Measurements from ENCODE around the gene ENTREP3.
"Not testable (repeated sequence)": the region's sequence is repeated elsewhere in the genome, so short reads cannot be mapped to it uniquely, and the experiment has no call there.

Gene ENTREP3, protein sequence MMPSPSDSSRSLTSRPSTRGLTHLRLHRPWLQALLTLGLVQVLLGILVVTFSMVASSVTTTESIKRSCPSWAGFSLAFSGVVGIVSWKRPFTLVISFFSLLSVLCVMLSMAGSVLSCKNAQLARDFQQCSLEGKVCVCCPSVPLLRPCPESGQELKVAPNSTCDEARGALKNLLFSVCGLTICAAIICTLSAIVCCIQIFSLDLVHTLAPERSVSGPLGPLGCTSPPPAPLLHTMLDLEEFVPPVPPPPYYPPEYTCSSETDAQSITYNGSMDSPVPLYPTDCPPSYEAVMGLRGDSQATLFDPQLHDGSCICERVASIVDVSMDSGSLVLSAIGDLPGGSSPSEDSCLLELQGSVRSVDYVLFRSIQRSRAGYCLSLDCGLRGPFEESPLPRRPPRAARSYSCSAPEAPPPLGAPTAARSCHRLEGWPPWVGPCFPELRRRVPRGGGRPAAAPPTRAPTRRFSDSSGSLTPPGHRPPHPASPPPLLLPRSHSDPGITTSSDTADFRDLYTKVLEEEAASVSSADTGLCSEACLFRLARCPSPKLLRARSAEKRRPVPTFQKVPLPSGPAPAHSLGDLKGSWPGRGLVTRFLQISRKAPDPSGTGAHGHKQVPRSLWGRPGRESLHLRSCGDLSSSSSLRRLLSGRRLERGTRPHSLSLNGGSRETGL

DNA sequence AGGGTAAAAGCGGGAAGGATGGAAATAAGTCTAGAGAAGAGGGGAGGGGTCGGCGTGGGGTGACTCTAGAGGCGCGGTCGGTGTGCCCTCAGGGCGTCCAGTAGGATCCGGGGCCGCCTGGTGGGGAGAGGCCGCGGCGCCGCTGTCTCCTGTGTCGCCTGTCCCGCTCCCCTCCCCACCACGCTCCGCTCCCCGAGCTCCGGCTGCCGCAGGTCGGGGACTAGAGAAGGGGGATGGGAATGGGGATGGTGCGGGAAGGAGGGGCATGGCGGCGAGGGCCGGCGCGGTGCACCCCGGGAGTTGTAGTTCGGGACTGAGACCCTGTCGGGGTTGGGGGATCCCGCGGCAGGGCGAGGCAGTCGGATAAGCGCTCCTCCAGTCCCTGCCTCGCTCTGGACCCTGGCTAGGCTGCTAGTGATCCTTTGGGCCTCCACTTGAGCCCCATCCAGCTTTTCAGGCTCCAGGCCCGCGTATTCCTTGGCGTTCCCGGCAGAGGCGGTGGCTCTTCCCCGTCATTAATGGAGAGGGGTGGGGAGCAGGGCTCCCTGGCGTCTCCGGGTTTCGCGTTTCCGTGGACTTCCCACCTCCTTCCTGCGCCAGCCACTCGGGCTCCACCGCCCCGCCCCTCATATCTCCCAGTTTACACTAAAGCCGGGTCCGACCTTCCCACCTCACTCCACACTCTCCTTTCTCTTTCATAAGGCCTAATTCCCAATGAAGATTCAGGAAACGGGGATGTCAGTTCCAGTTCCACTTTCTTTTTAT is at the start of gene ENTREP3:
Gene ENTREP3 (minus strand): TSS at position 241 of the 765 bp plus-strand sequence. CDS start 606 bp downstream, outside the sequence.
- peak; percentile 78 for DNase-seq

DNA sequence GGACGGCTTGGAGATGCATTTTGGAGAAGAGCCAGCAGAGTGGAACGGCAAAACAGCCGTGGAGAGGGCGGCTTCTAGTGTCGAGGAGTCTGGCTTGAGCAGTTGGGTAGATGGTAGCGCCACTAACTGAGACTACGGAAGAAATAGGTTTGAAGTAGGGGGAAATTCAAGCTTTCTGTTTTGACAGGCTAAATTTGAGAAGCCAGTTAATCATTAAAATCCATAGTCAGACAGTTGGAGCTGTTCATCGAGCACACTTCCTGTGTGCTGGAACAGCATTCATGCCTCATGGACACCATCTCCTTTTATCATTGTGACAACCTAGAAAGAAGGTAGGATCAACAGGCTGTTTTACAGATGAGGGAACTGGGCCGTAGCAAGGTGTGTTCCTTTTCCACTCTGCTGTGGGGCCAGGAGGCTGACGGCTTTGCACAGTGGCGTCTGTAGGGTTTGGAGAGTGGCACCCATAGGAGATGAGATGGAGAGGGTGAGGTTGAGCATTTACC is 49.3 kb upstream of the ENTREP3 start:
- no peak for DNase-seq

DNA sequence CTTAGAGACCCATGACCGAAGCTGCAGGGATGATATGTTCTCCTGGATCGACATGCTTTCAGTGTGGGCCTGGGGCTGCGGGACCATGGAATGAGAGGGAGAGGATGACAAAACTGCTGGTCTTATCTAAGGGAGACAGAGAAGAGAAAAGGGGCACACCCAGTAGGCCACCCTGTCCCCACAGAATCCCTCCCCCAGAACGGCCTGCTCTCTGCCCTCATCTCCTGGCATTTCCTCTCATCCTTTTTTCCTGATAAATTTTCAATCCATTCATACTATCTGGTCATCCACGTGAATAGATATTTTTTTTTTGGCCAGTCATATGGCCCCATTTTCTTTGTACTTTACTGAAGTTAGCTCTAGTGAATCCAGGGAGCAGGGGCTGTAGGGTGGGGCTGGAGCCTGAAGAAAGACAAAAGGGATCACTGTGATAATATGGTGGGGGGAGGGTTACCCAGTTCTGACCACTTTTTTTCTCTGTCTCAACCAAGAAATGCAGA is 46.1 kb upstream of the ENTREP3 start, which contains the start of gene PKLR:
Gene PKLR (minus strand): TSS at position 97 of the 500 bp plus-strand sequence. CDS start 43 bp downstream, at position 54.
- no peak for DNase-seq

DNA sequence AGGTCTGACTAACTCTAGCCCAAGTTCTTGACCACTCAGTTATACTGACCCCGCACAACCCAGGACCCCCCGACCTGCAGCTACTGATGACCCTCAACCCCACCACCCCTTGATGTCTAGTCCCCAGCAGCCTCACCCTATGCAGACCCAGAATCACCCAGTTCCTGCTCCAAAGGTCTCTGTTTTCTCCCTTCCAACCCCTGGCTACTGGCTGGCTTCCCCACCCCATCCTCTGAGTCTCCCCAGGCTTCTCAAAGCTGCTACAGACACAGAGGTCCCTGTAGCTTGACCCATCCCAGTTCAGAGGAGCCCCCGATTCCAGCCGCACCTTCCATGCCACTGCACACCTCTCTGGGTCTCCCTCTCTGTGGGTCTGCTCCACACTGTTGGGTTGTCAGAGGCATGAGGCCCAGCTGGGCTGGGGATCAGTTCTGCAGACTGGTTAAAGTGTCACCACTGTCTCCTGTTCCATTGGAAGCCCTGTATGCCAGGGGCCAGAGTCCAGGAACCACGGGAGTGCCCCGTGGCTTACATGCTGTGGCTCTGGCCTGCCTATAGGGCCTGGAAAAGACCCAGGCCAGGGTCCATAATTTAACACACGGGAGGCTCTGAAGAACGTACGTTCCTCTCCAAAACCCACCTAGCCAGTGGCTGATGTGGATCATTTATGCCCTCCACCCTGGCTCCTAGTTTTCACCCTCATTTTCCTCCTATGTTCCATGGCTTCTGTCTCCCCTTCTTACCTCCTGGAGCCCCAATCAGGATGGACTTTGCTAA is 45.5 kb upstream of the ENTREP3 start:
- DNase-seq = no peak

DNA sequence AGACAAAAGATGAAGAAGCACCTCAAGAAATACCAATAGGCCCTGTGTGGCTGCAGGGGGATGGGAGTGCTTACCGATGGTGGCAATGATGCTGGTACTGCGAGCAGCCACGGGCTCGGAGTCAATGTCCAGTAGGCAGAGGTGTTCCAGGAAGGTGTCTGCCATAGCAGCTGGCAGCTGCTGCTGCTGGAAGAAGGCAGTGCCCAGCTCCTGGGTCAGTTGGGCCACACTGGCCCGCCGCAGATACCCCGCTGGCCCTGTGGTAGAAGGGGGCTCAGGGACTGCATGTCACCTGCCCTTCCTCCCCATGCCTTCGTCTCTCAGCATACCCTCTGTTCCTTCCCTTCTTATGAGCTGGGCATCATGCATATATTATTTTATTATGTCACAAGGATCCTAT is 44.7 kb upstream of the ENTREP3 start:
- DNase-seq = no peak

DNA sequence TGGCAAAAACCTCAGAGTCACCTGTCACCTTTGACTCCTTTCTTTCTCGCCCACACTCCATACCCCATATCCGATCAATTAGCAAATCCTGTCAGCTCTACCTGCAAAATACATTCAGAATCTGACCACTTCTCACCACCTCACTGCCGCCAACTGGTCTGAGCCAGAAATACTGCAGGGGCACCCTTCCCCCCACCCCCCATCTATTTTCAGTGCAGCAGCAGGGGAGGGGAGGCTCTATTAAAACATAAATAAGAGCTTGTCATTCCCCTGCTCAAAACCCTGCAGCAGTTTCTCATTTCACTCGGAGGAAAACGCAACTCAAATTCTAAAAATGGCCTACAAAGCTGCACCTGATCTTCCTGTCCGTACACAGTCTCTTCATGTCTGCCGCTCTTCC is 42.1 kb upstream of the ENTREP3 start:
- no peak for DNase-seq

DNA sequence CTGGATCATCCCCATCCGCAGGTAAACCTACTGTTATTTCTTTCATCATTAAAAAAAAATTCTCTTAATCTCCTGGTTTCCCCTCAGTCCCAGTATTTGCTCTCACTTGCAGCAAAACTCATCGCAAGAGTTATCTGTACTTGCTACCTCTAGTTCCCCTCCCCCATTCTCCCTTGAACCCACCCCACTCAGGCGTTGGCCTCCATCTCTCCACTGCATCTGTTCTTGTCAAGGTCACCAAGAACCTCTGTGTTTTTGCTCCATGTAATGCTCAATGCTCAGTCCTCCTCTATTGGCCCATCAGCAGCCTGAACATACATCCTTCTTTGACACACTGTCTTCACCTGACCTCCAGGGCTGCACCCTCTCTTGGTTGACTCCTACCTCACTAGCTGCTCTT is 41.4 kb upstream of the ENTREP3 start:
- no peak for DNase-seq

DNA sequence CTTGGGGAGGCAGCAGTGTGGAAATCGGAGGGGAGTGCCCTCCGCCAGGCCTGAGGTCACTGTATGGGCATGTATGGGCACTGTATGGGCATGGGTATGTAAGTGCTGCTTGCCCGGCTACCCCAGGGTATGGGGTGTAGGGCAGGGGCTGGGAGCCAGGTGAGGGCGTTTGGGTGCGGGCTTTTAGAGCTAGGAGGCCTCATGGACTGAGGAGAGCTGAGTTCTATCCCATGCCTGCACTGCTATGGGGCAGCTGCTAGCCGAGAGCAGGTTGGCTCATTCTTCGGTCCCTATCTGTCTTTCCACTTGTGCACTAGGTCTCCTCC is 40.6 kb upstream of the ENTREP3 start:
- DNase-seq = no peak

DNA sequence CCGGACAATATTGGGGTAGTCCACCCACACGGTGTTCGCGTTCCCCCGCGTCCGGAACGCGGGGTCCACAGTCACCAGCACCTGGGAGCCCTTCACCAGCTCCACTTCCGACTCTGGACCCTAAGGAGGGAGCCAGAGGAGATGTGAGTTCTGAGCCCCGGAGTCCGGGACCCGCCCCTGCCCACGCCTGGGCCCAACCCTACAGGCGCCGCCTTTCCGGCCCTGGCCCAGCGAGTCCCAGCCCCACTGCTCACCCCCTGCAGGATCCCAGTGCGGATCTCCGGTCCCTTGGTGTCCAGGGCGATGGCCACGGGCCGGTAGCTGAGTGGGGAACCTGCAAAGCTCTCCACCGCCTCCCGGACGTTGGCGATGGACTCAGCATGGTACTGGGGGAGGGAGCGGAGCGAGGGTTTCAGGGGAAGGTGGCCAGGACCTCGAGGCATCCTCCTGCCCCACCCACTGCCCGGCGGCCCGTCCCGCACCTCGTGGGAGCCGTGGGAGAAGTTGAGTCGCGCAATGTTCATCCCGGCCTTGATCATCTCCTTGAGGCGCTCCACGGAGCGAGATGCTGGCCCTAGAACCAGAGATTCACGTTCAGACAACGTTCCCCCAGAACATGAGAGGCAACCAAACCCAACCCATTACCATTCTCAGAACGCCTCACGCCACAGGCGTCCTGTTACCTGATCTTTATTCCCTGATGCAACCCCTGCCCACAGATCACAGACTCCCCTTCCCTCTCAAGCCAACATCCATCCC is 40.1 kb upstream of the ENTREP3 start:
- no peak for DNase-seq

DNA sequence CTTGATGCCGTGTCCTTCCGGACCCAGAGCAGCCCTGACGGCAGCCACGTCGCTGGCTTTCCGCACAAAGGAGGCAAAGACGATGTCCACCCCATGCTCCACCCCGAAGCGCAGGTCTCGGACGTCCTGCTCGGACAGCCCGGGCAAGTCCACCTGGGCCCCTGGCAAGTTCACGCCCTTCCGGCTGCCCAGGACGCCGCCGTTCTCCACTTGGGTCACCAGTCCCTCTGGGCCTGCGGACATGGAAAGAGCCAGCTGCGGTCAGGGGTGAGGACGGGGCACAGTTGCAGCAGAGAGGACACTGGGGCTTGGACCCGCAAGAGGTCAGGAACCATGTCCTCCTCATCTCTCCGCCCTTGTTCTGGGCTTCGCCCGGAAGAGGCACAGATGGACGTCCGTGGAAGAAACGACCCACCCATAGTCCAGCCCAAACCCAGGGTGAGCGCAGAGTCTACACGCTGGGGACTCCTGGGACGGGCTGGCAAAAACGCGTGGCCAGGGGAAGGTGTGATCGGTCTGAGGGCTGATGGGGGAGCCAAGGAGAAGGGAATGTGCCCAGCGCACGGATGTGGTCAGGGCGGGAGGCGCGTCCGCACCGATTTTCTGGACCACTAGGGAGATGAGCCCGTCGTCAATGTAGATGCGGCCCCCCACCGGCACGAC is 39.4 kb upstream of the ENTREP3 start:
- DNase-seq = no peak

DNA sequence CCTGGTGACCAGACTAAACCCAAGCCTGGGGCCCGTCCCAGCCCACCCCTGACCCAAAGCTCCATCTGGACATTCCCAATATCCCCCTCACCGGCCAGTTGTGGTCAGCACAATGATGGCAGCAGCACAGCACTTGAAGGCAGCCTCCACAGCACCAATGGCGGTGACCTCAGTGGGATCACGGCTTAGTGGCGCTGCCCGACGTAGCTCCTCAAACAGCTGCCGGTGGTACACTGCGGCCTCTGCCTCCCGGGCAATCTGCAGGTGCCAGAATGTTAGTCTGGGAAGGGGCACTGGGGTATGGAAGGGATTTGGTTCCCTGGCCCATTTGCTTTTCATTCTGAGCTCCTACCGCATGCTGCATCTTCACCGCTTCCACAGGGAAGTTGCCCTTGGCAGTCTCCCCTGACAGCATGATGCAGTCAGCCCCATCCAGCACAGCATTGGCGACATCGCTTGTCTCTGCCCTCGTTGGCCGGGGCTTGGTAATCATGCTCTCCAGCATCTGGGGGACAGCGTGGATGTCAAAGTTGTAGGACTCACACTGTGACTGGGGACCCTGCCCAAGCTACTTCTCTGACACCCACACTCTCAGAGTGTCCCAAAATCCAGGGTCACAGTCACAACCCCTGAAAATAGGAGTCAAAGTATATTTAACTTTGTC is 37.9 kb upstream of the ENTREP3 start:
- DNase-seq = no peak

DNA sequence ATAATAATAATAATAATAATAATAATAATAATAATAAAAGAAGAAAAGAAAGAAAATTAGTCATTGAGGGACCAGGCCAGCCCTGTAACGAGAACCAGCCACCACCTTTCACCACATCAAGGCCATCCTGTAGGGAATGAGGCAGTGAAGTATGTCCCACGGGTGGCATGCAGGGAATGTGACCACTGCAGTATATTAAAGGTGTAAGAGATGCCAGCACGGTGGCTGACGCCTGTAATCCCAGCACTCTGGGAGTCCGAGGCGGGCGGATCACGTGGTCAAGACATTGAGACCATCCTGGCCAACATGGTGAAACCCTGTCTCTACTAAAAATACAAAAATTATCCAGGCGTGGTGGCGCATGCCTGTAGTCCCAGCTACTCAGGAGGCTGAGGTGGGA is 35.7 kb upstream of the ENTREP3 start:
- not testable (repeated sequence) for DNase-seq

DNA sequence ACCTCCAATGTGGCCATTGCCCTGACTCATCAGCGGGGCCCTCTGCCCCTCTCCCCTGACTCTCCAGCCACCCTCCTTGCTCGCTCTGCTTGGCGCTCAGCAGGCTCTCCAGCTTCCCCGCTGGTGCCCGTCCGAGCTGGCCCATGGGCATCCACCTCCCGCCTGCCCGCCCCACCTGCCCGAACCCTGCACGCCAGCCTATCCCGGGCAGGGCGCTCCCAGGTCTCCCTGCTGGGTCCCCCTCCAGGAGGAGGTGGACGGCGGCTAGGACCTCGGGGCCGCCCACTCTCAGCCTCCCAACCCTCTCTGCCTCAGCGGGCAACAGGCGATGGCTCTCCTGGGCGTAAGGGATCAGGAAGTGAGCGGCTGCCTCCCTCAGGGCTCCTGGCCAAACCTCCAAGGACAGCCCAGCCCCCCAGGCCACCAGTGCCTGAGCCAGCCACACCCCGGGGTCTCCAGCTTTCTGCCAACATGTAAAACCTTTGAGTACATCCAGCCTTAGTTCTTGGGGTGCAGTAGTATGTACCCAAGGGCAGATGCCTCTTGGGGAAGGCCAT is 32.8 kb upstream of the ENTREP3 start:
- DNase-seq = no peak

DNA sequence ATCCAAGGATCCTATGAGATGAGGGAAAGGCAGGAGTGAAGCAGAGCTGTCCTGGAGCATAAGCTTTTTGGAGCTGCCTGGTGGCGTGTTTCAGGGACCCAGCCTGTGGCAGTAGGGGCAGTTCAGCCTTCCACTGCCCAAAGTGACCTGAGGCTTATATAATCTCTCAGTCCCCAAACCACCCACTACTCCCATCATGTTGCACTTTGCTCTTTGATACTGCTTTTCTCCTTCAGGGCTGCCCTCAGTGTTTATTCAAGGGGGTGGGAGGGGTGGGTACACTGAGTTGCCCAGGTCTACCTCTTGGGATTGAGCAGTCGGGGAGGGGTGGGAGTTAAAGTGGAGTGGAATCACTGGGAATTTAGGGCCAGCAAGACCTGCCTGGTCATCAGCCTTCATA is 31.3 kb upstream of the ENTREP3 start:
- no peak for DNase-seq

DNA sequence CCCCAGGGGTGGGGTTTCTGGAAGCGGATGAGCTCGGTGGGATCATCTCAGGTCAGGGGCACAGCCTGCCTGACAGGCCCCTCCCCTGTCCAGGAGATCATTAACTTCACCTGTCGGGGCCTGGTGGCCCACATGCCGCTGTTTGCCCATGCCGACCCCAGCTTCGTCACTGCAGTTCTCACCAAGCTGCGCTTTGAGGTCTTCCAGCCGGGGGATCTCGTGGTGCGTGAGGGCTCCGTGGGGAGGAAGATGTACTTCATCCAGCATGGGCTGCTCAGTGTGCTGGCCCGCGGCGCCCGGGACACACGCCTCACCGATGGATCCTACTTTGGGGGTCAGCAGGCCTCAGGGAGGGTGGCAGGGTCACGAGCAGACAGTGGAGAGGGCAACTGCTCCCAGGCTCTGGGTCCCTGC is 30.4 kb upstream of the ENTREP3 start:
- DNase-seq = no peak

DNA sequence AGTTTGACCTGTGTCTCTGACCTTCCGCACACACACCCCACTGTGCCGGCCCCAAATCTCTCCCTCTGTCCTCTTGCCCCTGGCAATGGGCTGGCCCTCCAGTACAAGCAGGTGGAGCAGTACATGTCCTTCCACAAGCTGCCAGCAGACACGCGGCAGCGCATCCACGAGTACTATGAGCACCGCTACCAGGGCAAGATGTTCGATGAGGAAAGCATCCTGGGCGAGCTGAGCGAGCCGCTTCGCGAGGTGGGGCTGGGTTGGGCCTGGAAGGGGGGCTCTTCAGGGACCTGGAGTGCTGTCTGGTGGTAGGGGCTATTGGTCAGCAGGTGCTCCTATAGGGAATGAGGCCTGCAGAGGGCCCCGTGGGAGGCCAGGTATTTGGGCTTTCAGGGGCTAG is 29.8 kb upstream of the ENTREP3 start:
- DNase-seq = no peak

DNA sequence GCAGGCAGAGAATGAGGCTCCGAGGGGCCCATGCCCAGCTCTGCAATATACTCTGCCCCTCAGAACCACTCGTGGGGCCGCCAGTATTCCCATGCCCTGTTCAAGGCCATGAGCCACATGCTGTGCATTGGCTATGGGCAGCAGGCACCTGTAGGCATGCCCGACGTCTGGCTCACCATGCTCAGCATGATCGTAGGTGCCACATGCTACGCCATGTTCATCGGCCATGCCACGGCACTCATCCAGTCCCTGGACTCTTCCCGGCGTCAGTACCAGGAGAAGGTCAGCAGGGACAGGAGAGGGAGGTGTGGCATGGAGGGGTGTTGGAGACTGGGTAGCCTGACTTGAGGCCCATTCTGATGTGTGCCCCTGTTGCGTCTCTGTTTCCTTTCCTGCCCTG is 29.2 kb upstream of the ENTREP3 start:
- no peak for DNase-seq

DNA sequence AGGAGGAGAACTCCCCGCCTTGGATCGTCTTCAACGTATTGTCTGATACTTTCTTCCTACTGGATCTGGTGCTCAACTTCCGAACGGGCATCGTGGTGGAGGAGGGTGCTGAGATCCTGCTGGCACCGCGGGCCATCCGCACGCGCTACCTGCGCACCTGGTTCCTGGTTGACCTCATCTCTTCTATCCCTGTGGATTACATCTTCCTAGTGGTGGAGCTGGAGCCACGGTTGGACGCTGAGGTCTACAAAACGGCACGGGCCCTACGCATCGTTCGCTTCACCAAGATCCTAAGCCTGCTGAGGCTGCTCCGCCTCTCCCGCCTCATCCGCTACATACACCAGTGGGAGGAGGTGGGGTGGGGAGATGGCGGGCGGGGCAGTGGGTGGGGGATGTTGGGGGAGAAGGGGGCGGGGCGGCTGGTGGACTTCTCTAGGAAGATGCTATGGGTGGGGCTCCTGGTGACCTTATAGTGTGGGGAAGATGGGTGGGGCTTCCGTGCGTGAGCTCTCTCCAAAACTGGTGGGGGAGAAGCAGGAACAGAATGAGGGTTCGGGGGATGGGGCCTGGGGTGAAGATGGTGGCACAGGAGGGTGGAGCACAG is 27.3 kb upstream of the ENTREP3 start:
- no peak for DNase-seq

DNA sequence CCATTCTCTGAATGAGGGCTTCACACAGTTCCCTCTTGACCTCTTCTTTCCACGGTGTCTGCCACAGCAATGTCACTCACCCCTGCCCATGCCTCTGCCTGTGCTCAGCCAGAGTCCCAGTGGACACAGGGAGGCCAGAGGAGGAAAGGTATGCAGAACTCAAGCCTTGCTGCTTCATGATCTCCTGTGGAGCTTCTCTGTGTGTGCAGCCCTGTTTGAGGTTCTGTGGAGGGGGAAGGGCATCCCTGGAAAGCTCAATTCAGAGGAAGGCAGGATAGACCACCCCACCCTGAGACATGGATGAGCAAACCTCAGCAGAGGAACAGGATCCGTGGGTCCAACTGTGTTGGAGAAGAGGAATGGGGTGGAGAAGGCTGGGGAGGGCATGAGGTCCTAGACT is 24.0 kb upstream of the ENTREP3 start:
- DNase-seq = no peak

DNA sequence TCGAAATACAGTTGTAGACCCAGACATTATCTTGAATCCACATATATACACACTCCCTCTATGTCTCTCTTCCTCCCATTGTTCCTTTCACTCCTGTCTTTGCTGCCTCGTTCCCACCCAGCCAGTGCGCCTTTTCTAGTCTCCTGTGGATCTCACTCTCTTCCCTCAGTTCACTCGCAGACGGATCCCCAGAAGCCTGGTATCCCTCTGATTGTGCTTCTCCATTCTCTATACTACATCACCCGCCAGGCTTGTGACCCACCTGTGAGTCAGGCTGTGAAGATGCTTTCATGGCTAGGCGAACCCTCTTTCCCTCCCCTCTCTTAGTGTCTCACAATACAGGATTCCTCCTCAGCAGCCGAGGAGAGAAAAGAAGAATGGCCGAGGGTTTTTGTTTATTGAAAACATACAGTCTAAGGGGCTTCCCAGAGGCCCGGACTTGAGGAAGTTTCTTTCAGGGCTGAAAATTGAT is 23.4 kb upstream of the ENTREP3 start:
- DNase-seq = no peak

Data from activated naive CD4-positive, alpha-beta T cell treated with Interleukin-2 at 50 U/mL for 16 hours (primary cell).